ENCODE results near the gene NOXA1. TPM values are rescaled to one million over a fixed set of nuclear protein-coding genes. Genes with fewer than 3 reads are reported as not detected.

NOXA1 gene
- total and polyA plus RNA-seq, 2 of the 8 experiments (the other 6 are each of a cell fraction or from before 2014, with no cell fraction given), result 0.34 to 0.91 TPM

- no peak for TF ChIP-seq CHD7 (IDR thresholded peaks at IDR 0.05; ENCODE audit: insufficient replicate concordance, low read length)
- TF ChIP-seq SP4 (IDR thresholded peaks at IDR 0.05; ENCODE audit: low read length), result no peak
Observed at GRCh38 chr9:137396634-137397367, 26.4 kb upstream of the NOXA1 start (continued).
